OCI-LY7 (cell line): ENCODE results near the gene E4F1. TPM values are rescaled to one million over a fixed set of nuclear protein-coding genes. Genes with fewer than 3 reads are reported as not detected.

Source experiments
- BruUV-seq: library from RNA; stranded (reverse); fragments of 400-500 nt; replicated peaks from 2 replicates; lab custom pipeline; 2021; lab: Mats Ljungman, UMichigan
- CTCF ChIA-PET: fragments of 300-600 bp; sonication (Branson Sonifier 250); formaldehyde crosslinking; loops from one replicate; lab custom pipeline; 2022; ENCODE audit warnings: antibody characterized with exemption; ENCODE audit not compliant: unreplicated experiment; lab: Charles Lee
- POLR2A ChIA-PET: fragments of 300-600 bp; sonication (Branson Sonifier 250); formaldehyde crosslinking; loops from one replicate; lab custom pipeline; 2022; ENCODE audit warnings: antibody characterized with exemption; lab: Charles Lee
- DNase-seq: peaks from one replicate; pipeline ENCODE4 v3.0.0-alpha.2; 2015; ENCODE audit warnings: low spot score
- H2AFZ ChIP-seq: fragments of 200-600 bp; sonication (generic), shearing (Covaris generic); 2 replicates; pipeline ENCODE4 v1.6.1; 2014; ENCODE audit warnings: mild to moderate bottlenecking, antibody characterized with exemption, low read length, moderate library complexity
- H3K27ac ChIP-seq: fragments of 200-600 bp; sonication (generic); 2 replicates; pipeline ENCODE4 v1.5.1; 2014; ENCODE audit warnings: mixed run types, low read depth, mild to moderate bottlenecking, moderate library complexity, low read length, inconsistent platforms; ENCODE audit not compliant: poor library complexity, severe bottlenecking
- H3K36me3 ChIP-seq: fragments of 200-600 bp; sonication (generic); 2 replicates; pipeline ENCODE4 v1.6.1; 2014; ENCODE audit warnings: mild to moderate bottlenecking, antibody characterized with exemption, low read length, moderate library complexity, mixed read lengths; ENCODE audit not compliant: insufficient read depth
- H3K4me1 ChIP-seq: fragments of 200-600 bp; sonication (generic); 2 replicates; pipeline ENCODE4 v1.5.1; 2014; ENCODE audit warnings: mild to moderate bottlenecking, low read length; ENCODE audit not compliant: insufficient read depth, poor library complexity, severe bottlenecking
- H3K4me2 ChIP-seq: fragments of 200-600 bp; sonication (generic); 2 replicates; pipeline ENCODE4 v1.6.1; 2014; ENCODE audit warnings: mild to moderate bottlenecking, low read length
- H3K4me3 ChIP-seq: fragments of 200-600 bp; sonication (generic); 2 replicates; pipeline ENCODE4 v1.5.1; 2014; ENCODE audit warnings: mild to moderate bottlenecking, low read depth, low read length; ENCODE audit not compliant: poor library complexity, severe bottlenecking
- H3K79me2 ChIP-seq: fragments of 200-600 bp; sonication (generic); 2 replicates; pipeline ENCODE4 v1.6.1; 2016; ENCODE audit warnings: low read depth, mild to moderate bottlenecking, low read length, moderate library complexity, mixed read lengths; ENCODE audit not compliant: insufficient read depth
- H3K9me2 ChIP-seq: fragments of 200-600 bp; sonication (generic); 2 replicates; pipeline ENCODE4 v1.6.1; 2016; ENCODE audit warnings: mild to moderate bottlenecking, low read length, mixed read lengths; ENCODE audit not compliant: insufficient read depth
- H3K9me3 ChIP-seq: fragments of 200-600 bp; sonication (generic); 2 replicates; pipeline ENCODE4 v1.6.1; 2014; ENCODE audit warnings: mild to moderate bottlenecking, mixed run types, low read length, mixed read lengths
- H4K20me1 ChIP-seq: fragments of 200-600 bp; sonication (generic); 2 replicates; pipeline ENCODE4 v1.6.1; 2014; ENCODE audit warnings: mild to moderate bottlenecking, antibody characterized with exemption, low read length, moderate library complexity, mixed read lengths; ENCODE audit not compliant: insufficient read depth
- CTCF ChIP-seq: fragments of 200-600 bp; sonication (generic); conservative IDR thresholded peaks from 2 replicates; pipeline ENCODE4 v1.5.1; 2014; ENCODE audit warnings: mild to moderate bottlenecking, antibody characterized with exemption, low read length, moderate library complexity, mixed read lengths
- EZH2phosphoT487 ChIP-seq: fragments of 200-600 bp; sonication (generic); IDR thresholded peaks from 2 replicates; pipeline ENCODE4 v1.6.1; 2018; ENCODE audit warnings: low read depth, borderline replicate concordance, mild to moderate bottlenecking, mixed run types, antibody characterized with exemption, low read length, moderate library complexity, mixed read lengths
- intact Hi-C: fragments of 100-400 bp; cut with micrococcal nuclease; formaldehyde crosslinking; loops from one replicate; pipeline ENCODE4 v1.10.0; 2022; ENCODE audit not compliant: unreplicated experiment
- total RNA-seq, 2 experiments: library from RNA; depleted of rRNA in 1 of 2; stranded (reverse); fragments of >200 nt in 1 of 2; shearing (Covaris generic) in 1 of 2; gene quantifications; 2 replicates each; pipeline ENCODE4 v1.2.3, GENCODE V29; 2014 to 2022

The E4F1 gene
- total RNA-seq, 2 experiments from 2014 or later: 42.3 to 59.6 TPM

- Histone ChIP-seq H4K20me1 (no peaks in the 10 kb centered on the region), H3K79me2 (no peaks in the 10 kb centered on the region), H3K9me2 (no peaks in the 10 kb centered on the region), H3K4me2 (no peak overlapping the region), H3K36me3 (no peaks in the 10 kb centered on the region), H3K4me1 (no peaks in the 10 kb centered on the region), H2AFZ (no peak overlapping the region), H3K4me3 (no peak overlapping the region), H3K27ac (no peak overlapping the region), H3K9me3 (no peaks in the 10 kb centered on the region)
- DNase-seq: no peak
- intact Hi-C loops: no loop called here
- no TSS peak for BruUV-seq
- POLR2A ChIA-PET: interaction anchor here (0.6 kb wide), 1 partner anchor 55 kb away, joined by 5 read pairs; no protein-coding TSS in a partner anchor
- CTCF ChIA-PET: no interaction called here
- TF ChIP-seq CTCF (no peak), EZH2phosphoT487 (no peak)
Observed at GRCh38 chr16:2198283-2198682, 25.1 kb upstream of the E4F1 start.

DNA sequence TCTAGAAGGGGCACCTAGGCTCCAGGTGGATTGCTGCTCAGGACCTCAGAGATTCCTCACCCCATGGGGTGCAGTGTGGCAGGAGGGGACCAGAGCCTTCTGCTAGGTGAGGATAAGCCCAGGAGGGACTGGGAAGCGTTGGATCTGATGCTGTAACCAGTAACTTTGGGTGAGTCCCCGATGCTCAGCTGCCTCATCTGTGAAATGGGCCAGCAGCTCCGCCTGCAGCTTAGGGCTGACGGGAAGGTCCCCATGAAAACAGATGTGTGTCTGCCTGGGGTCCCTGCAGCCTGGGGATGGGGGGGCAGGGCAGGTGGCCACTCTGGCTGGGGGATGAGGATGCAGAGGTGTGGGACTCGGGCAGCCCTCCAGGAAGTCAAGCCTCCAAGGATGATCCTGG is 24.3 kb upstream of the E4F1 start:
- TF ChIP-seq EZH2phosphoT487: no peak
- no peak for TF ChIP-seq CTCF
- no peaks in the 10 kb centered on the region for H3K9me2 ChIP-seq
- H3K4me3 ChIP-seq: no peak overlapping the region
- H4K20me1 ChIP-seq: no peaks in the 10 kb centered on the region
- no peaks in the 10 kb centered on the region for H3K4me1 ChIP-seq
- H3K79me2 ChIP-seq: no peaks in the 10 kb centered on the region
- H3K27ac ChIP-seq: no peak overlapping the region
- CTCF ChIA-PET: no interaction called here
- intact Hi-C loops: no loop called here
- H3K9me3 ChIP-seq: no peaks in the 10 kb centered on the region
- no peak overlapping the region for H2AFZ ChIP-seq
- no peaks in the 10 kb centered on the region for H3K36me3 ChIP-seq
- DNase-seq: no peak
- BruUV-seq: no TSS peak
- POLR2A ChIA-PET: no interaction called here
- H3K4me2 ChIP-seq: no peak overlapping the region

DNA sequence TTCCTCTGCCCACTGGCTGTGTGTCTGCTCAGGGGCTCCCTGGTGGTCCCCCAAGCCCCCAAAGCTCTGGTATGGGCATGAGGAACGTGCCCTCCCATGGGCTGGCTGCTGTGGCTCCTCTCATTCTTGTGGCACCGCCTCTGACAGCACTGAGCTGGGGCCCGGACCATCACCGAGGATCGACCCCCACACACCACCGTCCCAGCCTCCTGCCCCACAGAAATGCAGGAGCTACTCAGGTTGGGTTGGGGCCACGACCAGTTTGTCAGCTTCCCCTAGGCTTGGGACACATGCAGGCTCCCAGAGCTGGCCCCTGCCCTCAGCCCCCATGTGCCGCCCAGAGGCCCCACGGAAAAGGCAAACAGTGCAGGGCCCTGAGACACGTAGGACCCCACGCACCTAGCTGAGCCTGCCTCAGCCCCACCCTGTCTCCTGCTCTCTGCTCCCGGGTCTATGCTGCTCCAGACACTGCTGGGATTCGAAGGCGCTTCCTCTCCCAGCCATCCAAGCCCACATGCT is 23.7 kb upstream of the E4F1 start:
- Histone ChIP-seq H3K4me3 (no peak overlapping the region), H3K4me1 (peaks cover 2% of the 10 kb centered on the region), H3K9me3 (no peaks in the 10 kb centered on the region), H2AFZ (no peak overlapping the region), H3K27ac (no peak overlapping the region), H4K20me1 (no peaks in the 10 kb centered on the region), H3K36me3 (no peaks in the 10 kb centered on the region), H3K4me2 (no peak overlapping the region), H3K79me2 (no peaks in the 10 kb centered on the region), H3K9me2 (no peaks in the 10 kb centered on the region)
- DNase-seq: no peak
- ChIA-PET CTCF (no interaction called here), POLR2A (no interaction called here)
- TF ChIP-seq CTCF (no peak), EZH2phosphoT487 (no peak)
- no TSS peak for BruUV-seq
- intact Hi-C loops: no loop called here
